IMR-90 (cell line): ENCODE data around the gene FAM180A. TPM values are rescaled to one million over a fixed set of nuclear protein-coding genes. Genes with fewer than 3 reads are reported as not detected.

Experiments used
- ATAC-seq: fragments of 200-7000 bp; cut with Tn5 transposase; 2 replicates; pipeline ENCODE4 v1.9.1; 2020; ENCODE audit warnings: low read depth, mild to moderate bottlenecking, moderate library complexity
- BruUV-seq: library from RNA; stranded (reverse); fragments of 400-500 nt; replicated peaks from 2 replicates; lab custom pipeline; 2021; lab: Mats Ljungman, UMichigan
- CTCF ChIA-PET: fragments of 300-600 bp; formaldehyde crosslinking; extraction: SDS; loops from one replicate; lab custom pipeline; 2021; ENCODE audit warnings: antibody characterized with exemption; lab: Yijun Ruan, JAX
- POLR2A ChIA-PET: fragments of 300-600 bp; sonication (Branson Sonifier 250); formaldehyde crosslinking; loops from one replicate; lab custom pipeline; 2022; ENCODE audit warnings: antibody characterized with exemption; ENCODE audit not compliant: unreplicated experiment; lab: Charles Lee
- DNase-seq: peaks from one replicate; pipeline ENCODE4 v3.0.0; 2013
- H2AFZ ChIP-seq: replicated peaks from 2 replicates; pipeline ENCODE3; 2013; ENCODE audit warnings: low read length, mild to moderate bottlenecking; ENCODE audit not compliant: poor library complexity
- H2AK5ac ChIP-seq: 2 replicates; pipeline ENCODE4 v1.6.1; 2013; ENCODE audit warnings: low read depth, low read length, inconsistent platforms
- H2AK9ac ChIP-seq: replicated peaks from 2 replicates; pipeline ENCODE3; 2013; ENCODE audit warnings: mild to moderate bottlenecking, low read depth, low read length, moderate library complexity; ENCODE audit not compliant: poor library complexity
- H2BK120ac ChIP-seq: 2 replicates; pipeline ENCODE4 v1.6.1; 2013; ENCODE audit warnings: low read depth, low read length, inconsistent platforms
- H2BK15ac ChIP-seq: 3 replicates; pipeline ENCODE4 v1.6.1; 2013; ENCODE audit warnings: low read depth, low read length, inconsistent platforms
- H2BK20ac ChIP-seq: 2 replicates; pipeline ENCODE4 v1.6.1; 2013; ENCODE audit warnings: low read depth, mild to moderate bottlenecking, inconsistent platforms, low read length, moderate library complexity
- H2BK5ac ChIP-seq: 2 replicates; pipeline ENCODE4 v1.6.1; 2013; ENCODE audit warnings: mild to moderate bottlenecking, low read depth, low read length, inconsistent platforms; ENCODE audit not compliant: poor library complexity, severe bottlenecking
- H3K14ac ChIP-seq: replicated peaks from 2 replicates; pipeline ENCODE4 v1.6.1; 2013; ENCODE audit warnings: low read depth, low read length, inconsistent platforms
- H3K18ac ChIP-seq: 2 replicates; pipeline ENCODE4 v1.6.1; 2013; ENCODE audit warnings: low read depth, low read length, control low read depth
- H3K23ac ChIP-seq: 2 replicates; pipeline ENCODE4 v1.6.1; 2013; ENCODE audit warnings: low read depth, low read length, inconsistent platforms
- H3K27ac ChIP-seq: 2 replicates; pipeline ENCODE4 v1.5.1; 2013; ENCODE audit warnings: mild to moderate bottlenecking, control low read depth, low read length; ENCODE audit not compliant: insufficient read depth
- H3K27me3 ChIP-seq: 2 replicates; pipeline ENCODE4 v1.6.1; 2013; ENCODE audit warnings: low read length; ENCODE audit not compliant: control insufficient read depth, insufficient read depth
- H3K36me3 ChIP-seq: 2 replicates; pipeline ENCODE4 v1.6.1; 2013; ENCODE audit warnings: low read length, mixed read lengths; ENCODE audit not compliant: control insufficient read depth, insufficient read depth
- H3K4ac ChIP-seq: 2 replicates; pipeline ENCODE4 v1.6.1; 2013; ENCODE audit warnings: low read depth, low read length, inconsistent platforms
- H3K4me1 ChIP-seq: 2 replicates; pipeline ENCODE4 v1.6.1; 2013; ENCODE audit warnings: low read length, mixed read lengths; ENCODE audit not compliant: control insufficient read depth, insufficient read depth
- H3K4me2 ChIP-seq: 2 replicates; pipeline ENCODE4 v1.6.1; 2013; ENCODE audit warnings: low read depth, mild to moderate bottlenecking, control low read depth, low read length, moderate library complexity
- H3K4me3 ChIP-seq: 2 replicates; pipeline ENCODE4 v1.5.1; 2013; ENCODE audit warnings: low read depth, mild to moderate bottlenecking, control low read depth, low read length, moderate library complexity; ENCODE audit not compliant: insufficient read depth
- H3K56ac ChIP-seq: 2 replicates; pipeline ENCODE4 v1.6.1; 2013; ENCODE audit warnings: low read length, inconsistent platforms; ENCODE audit not compliant: insufficient read depth; ENCODE audit errors: extremely low read depth
- H3K79me1 ChIP-seq, 2 experiments: 2 replicates each; pipeline ENCODE4 v1.6.1; 2013; ENCODE audit warnings: low read length in 2 of 2, inconsistent platforms in 1 of 2, low read depth in 1 of 2
- H3K9ac ChIP-seq: 2 replicates; pipeline ENCODE4 v1.6.1; 2013; ENCODE audit warnings: low read depth, low read length, control low read depth
- H3K9me1 ChIP-seq: 2 replicates; pipeline ENCODE4 v1.6.1; 2013; ENCODE audit warnings: low read length, inconsistent platforms; ENCODE audit not compliant: insufficient read depth
- H3K9me3 ChIP-seq: 2 replicates; pipeline ENCODE4 v1.6.1; 2013; ENCODE audit warnings: low read length; ENCODE audit not compliant: control insufficient read depth, insufficient read depth
- H4K20me1 ChIP-seq: 2 replicates; pipeline ENCODE4 v1.6.1; 2013; ENCODE audit warnings: low read length, inconsistent platforms; ENCODE audit not compliant: insufficient read depth
- H4K5ac ChIP-seq: 2 replicates; pipeline ENCODE4 v1.6.1; 2013; ENCODE audit warnings: mild to moderate bottlenecking, low read depth, low read length, control low read depth
- H4K8ac ChIP-seq, 2 experiments: 2 replicates each; pipeline ENCODE4 v1.6.1; 2013; ENCODE audit warnings: low read depth in 2 of 2, low read length in 2 of 2, control low read depth in 1 of 2, inconsistent platforms in 1 of 2
- H4K91ac ChIP-seq: 2 replicates; pipeline ENCODE4 v1.6.1; 2013; ENCODE audit warnings: low read depth, low read length, inconsistent platforms; ENCODE audit not compliant: insufficient read depth
- BHLHE40 ChIP-seq: fragments of 150-350 bp; IDR thresholded peaks from 2 replicates; pipeline ENCODE4 v1.6.1; 2016; ENCODE audit warnings: mild to moderate bottlenecking, low read depth, low read length
- CEBPB ChIP-seq: IDR thresholded peaks from 2 replicates; pipeline ENCODE4 v1.6.1; 2012; ENCODE audit warnings: low read depth, low read length, improper control_type of control experiment
- CHD1 ChIP-seq: IDR thresholded peaks from 2 replicates; pipeline ENCODE4 v1.6.1; 2012; ENCODE audit warnings: low read depth, low read length, improper control_type of control experiment
- CTCF ChIP-seq: conservative IDR thresholded peaks from 2 replicates; pipeline ENCODE4 v1.5.1; 2012; ENCODE audit warnings: mild to moderate bottlenecking, low read depth, low read length, improper control_type of control experiment
- ELK1 ChIP-seq: fragments of 150-350 bp; IDR thresholded peaks from 2 replicates; pipeline ENCODE4 v1.6.1; 2016; ENCODE audit warnings: low read depth, mild to moderate bottlenecking, low read length, moderate library complexity, borderline replicate concordance
- FOS ChIP-seq: fragments of 150-350 bp; IDR thresholded peaks from 2 replicates; pipeline ENCODE4 v1.6.1; 2016; ENCODE audit warnings: low read depth, low read length
- MAFK ChIP-seq: IDR thresholded peaks from 2 replicates; pipeline ENCODE4 v1.6.1; 2012; ENCODE audit warnings: low read depth, low read length, improper control_type of control experiment
- MAZ ChIP-seq: IDR thresholded peaks from 2 replicates; pipeline ENCODE4 v1.6.1; 2012; ENCODE audit warnings: low read depth, mild to moderate bottlenecking, low read length, improper control_type of control experiment, moderate library complexity, borderline replicate concordance
- MXI1 ChIP-seq: IDR thresholded peaks from 2 replicates; pipeline ENCODE4 v1.6.1; 2012; ENCODE audit warnings: low read depth, mild to moderate bottlenecking, low read length, moderate library complexity, borderline replicate concordance
- NFE2L2 ChIP-seq: fragments of 150-350 bp; IDR thresholded peaks from 2 replicates; pipeline ENCODE4 v1.6.1; 2016; ENCODE audit warnings: low read depth, mild to moderate bottlenecking, low read length
- POLR2A ChIP-seq: IDR thresholded peaks from 2 replicates; pipeline ENCODE4 v1.6.1; 2012; ENCODE audit warnings: mild to moderate bottlenecking, low read depth, low read length
- RAD21 ChIP-seq: IDR thresholded peaks from 2 replicates; pipeline ENCODE4 v1.6.1; 2012; ENCODE audit warnings: low read length, improper control_type of control experiment
- RCOR1 ChIP-seq: IDR thresholded peaks from 2 replicates; pipeline ENCODE4 v1.6.1; 2012; ENCODE audit warnings: mild to moderate bottlenecking, low read length, improper control_type of control experiment; ENCODE audit not compliant: insufficient replicate concordance
- RFX5 ChIP-seq: IDR thresholded peaks from 2 replicates; pipeline ENCODE4 v1.8.0; 2012; ENCODE audit warnings: low read depth, mild to moderate bottlenecking, low read length, moderate library complexity
- SMC3 ChIP-seq: fragments of 150-350 bp; IDR thresholded peaks from 2 replicates; pipeline ENCODE4 v1.6.1; 2016; ENCODE audit warnings: low read depth, mild to moderate bottlenecking, antibody characterized with exemption, low read length, moderate library complexity
- USF2 ChIP-seq: fragments of 150-350 bp; IDR thresholded peaks from 2 replicates; pipeline ENCODE4 v1.6.1; 2017; ENCODE audit warnings: mild to moderate bottlenecking, antibody characterized with exemption, low read length, low read depth
- WGBS, 2 experiments: methylation state at CpG; one replicate each; pipeline versions ENCODE4 v1.1.5 to v1.1.7; 2013; ENCODE audit warnings: missing lambda C conversion rate in 2 of 2; ENCODE audit not compliant: insufficient read length in 1 of 2; ENCODE audit errors: extremely low coverage in 2 of 2; 5-methylcytosine and 5-hydroxymethylcytosine counted together
- dilution Hi-C: fragments of 300-500 bp; cut with HindIII; formaldehyde crosslinking; loops from one replicate; pipeline ENCODE4 v1.14.3; 2018; ENCODE audit warnings: low sequenced_read_pairs; ENCODE audit not compliant: unreplicated experiment
- in situ Hi-C: fragments of 300-500 bp; cut with MboI; formaldehyde crosslinking; loops from 3 replicates; pipeline ENCODE4 v1.14.3; 2019; ENCODE audit warnings: low sequenced_read_pairs, inconsistent platforms, mixed read lengths
- intact Hi-C: fragments of 100-400 bp; cut with micrococcal nuclease; formaldehyde crosslinking; loops from 2 replicates; pipeline ENCODE4 v1.10.0; 2022
- polyA plus RNA-seq, 3 experiments: library from polyadenylated mRNA; depleted of rRNA; stranded (reverse); fragments of >200 nt; gene quantifications; 2 replicates each; pipeline ENCODE4 v1.2.3, GENCODE V29; 2012; ENCODE audit warnings: low replicate concordance in 1 of 3
- total RNA-seq: library from RNA; depleted of rRNA; stranded (reverse); fragments of >200 nt; gene quantifications from 2 replicates; pipeline ENCODE4 v1.2.3, GENCODE V29; 2012

The FAM180A gene
- total and polyA plus RNA-seq, 2 of the 4 experiments (the other 2 are of a cell fraction): 1.3 to 2.0 TPM

- ATAC-seq (no peak), DNase-seq (no peak)
- H2BK120ac ChIP-seq: no peak overlapping the region
- H3K9me3 ChIP-seq: no peaks in the 10 kb centered on the region
- POLR2A ChIA-PET: no interaction called here
- H2BK5ac ChIP-seq: no peak overlapping the region
- no peaks in the 10 kb centered on the region for H3K27me3 ChIP-seq
- no peak overlapping the region for H4K91ac ChIP-seq
- BruUV-seq: no TSS peak
- in situ Hi-C loops: no loop called here
- no peak overlapping the region for H2BK15ac ChIP-seq
- H3K27ac ChIP-seq: no peak overlapping the region
- H3K9me1 ChIP-seq: peaks cover 12% of the 10 kb centered on the region
- no peak overlapping the region for H3K4me2 ChIP-seq
- H4K20me1 ChIP-seq: no peaks in the 10 kb centered on the region
- H3K23ac ChIP-seq: no peak overlapping the region
- no peak overlapping the region for H2BK20ac ChIP-seq
- H3K4ac ChIP-seq: no peak overlapping the region
- CTCF ChIA-PET: no interaction called here
- H3K79me1 ChIP-seq: peaks cover 0 to 8% of the 10 kb centered on the region in 2 experiments; a peak in 2 of 4 replicates
- no peak overlapping the region for H3K56ac ChIP-seq
- H2AK5ac ChIP-seq: no peak overlapping the region
- intact Hi-C loops: no loop called here
- H3K4me1 ChIP-seq: peaks cover 13% of the 10 kb centered on the region
- no peak overlapping the region for H4K5ac ChIP-seq
- no peak overlapping the region for H2AFZ ChIP-seq
- TF ChIP-seq BHLHE40 (no peak), RAD21 (no peak), FOS (no peak), MXI1 (no peak), MAFK (no peak), NFE2L2 (no peak), CHD1 (no peak), MAZ (no peak), CEBPB (no peak), RFX5 (no peak), CTCF (no peak), USF2 (no peak), SMC3 (no peak), POLR2A (no peak), RCOR1 (no peak), ELK1 (no peak)
- no CpG with 5 or more reads among the region's 7 CpGs for WGBS, 2 experiments
- dilution Hi-C loops: no loop called here
- no peak overlapping the region for H3K4me3 ChIP-seq
- no peak overlapping the region for H3K18ac ChIP-seq
- H3K36me3 ChIP-seq: no peaks in the 10 kb centered on the region
- no peak overlapping the region for H4K8ac ChIP-seq
- H3K9ac ChIP-seq: no peak overlapping the region
- no peak overlapping the region for H2AK9ac ChIP-seq
- H3K14ac ChIP-seq: no peak overlapping the region
Observed at GRCh38 chr7:135718794-135719437, 29.7 kb downstream of the FAM180A start.
